NB4 (cell line): ENCODE data around the gene MGAT4B.

Experiments used
- CTCF ChIP-seq: IDR thresholded peaks from one replicate; pipeline ENCODE4 v1.5.1; 2012; ENCODE audit warnings: low read depth, low read length
- MAX ChIP-seq: IDR thresholded peaks from 2 replicates; pipeline ENCODE4 v1.6.1; 2011; ENCODE audit warnings: low read depth, low read length
- MYC ChIP-seq: IDR thresholded peaks from 2 replicates; pipeline ENCODE4 v1.6.1; 2011; ENCODE audit warnings: low read depth, low read length
- POLR2A ChIP-seq: IDR thresholded peaks from 2 replicates; pipeline ENCODE4 v1.6.1; 2011; ENCODE audit warnings: mild to moderate bottlenecking; ENCODE audit not compliant: insufficient read length; ENCODE audit errors: extremely low read depth

GRCh38 chr5:179840321-179840720 lies 33.7 kb upstream of the MGAT4B start:
- TF ChIP-seq CTCF (no peak), POLR2A (no peak), MYC (no peak), MAX (no peak)
